Muscle layer of duodenum (tissue), 2 donors: Measurements from ENCODE around the gene CRTAC1.

Experiments used
- H3K27ac ChIP-seq: one replicate; pipeline ENCODE4 v1.7.0; 2013; ENCODE audit warnings: mild to moderate bottlenecking, low read length
- H3K27me3 ChIP-seq: one replicate; pipeline ENCODE4 v1.7.0; 2013; ENCODE audit warnings: low read depth, mild to moderate bottlenecking, control low read depth, low read length
- H3K36me3 ChIP-seq, 2 donors: one replicate each; pipeline ENCODE4 v1.7.0; 2013; ENCODE audit warnings: low read length in 2 of 2, control low read depth in 1 of 2, mild to moderate bottlenecking in 1 of 2; ENCODE audit not compliant: insufficient read depth in 2 of 2, control insufficient read depth in 1 of 2
- H3K4me1 ChIP-seq, 2 donors: one replicate each; pipeline ENCODE4 v1.7.0; 2013; ENCODE audit warnings: low read length in 2 of 2, mild to moderate bottlenecking in 2 of 2, control low read depth in 1 of 2, moderate library complexity in 1 of 2; ENCODE audit not compliant: insufficient read depth in 2 of 2, control insufficient read depth in 1 of 2
- H3K4me3 ChIP-seq, 2 donors: one replicate each; pipeline ENCODE4 v1.7.0; 2013; ENCODE audit warnings: low read length in 2 of 2, low read depth in 1 of 2, mild to moderate bottlenecking in 1 of 2
- H3K9me3 ChIP-seq, 2 donors: one replicate each; pipeline ENCODE4 v1.7.0; 2013; ENCODE audit warnings: low read length in 2 of 2, control low read depth in 1 of 2, mild to moderate bottlenecking in 1 of 2; ENCODE audit not compliant: control insufficient read depth in 1 of 2
- donor health status: healthy.

Gene CRTAC1

GRCh38 chr10:97861924-97862323 is 168.5 kb downstream of the CRTAC1 start:
- H3K27ac ChIP-seq, result no peak overlapping the region
- H3K9me3 ChIP-seq, result no peaks in the 10 kb centered on the region
- H3K4me1 ChIP-seq, result no peaks in the 10 kb centered on the region
- H3K36me3 ChIP-seq, result no peaks in the 10 kb centered on the region
- H3K27me3 ChIP-seq, result peaks cover 4% of the 10 kb centered on the region
- no peak overlapping the region for H3K4me3 ChIP-seq

DNA sequence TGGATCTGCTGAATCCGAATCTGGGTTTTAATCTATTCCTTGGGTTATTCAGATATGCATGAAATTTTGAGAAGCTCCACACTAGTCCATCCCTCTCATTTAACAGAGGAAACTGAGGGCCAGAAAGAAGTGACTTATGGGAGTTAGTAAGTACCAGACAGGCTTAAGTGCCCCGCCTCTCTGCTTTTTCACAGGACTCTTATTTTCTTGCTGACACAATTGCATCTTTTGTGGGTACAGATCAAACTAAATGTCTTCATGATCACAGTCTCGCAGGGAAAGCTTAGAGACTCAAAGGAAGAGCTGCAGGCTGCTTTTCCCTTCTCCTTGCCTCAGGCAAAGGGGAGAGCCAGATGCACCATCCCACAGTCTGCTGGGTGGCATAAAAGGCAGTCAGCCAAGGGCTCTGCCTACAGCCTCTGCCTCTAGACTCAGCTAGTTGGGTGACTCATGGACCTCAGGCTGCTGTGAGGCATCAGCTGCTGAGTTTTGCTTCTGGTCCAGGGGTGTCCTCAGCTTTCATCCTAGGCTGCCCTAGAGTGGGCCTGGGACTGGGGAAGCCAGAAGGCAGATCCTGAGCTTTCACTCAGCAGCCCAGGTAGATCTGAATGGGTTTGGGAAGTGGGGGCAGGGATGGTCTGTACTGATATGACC is 169.2 kb downstream of the CRTAC1 start:
- Histone ChIP-seq H3K9me3 (no peaks in the 10 kb centered on the region), H3K27ac (no peak overlapping the region), H3K4me1 (no peaks in the 10 kb centered on the region), H3K36me3 (no peaks in the 10 kb centered on the region), H3K4me3 (no peak overlapping the region), H3K27me3 (peaks cover 4% of the 10 kb centered on the region)

DNA sequence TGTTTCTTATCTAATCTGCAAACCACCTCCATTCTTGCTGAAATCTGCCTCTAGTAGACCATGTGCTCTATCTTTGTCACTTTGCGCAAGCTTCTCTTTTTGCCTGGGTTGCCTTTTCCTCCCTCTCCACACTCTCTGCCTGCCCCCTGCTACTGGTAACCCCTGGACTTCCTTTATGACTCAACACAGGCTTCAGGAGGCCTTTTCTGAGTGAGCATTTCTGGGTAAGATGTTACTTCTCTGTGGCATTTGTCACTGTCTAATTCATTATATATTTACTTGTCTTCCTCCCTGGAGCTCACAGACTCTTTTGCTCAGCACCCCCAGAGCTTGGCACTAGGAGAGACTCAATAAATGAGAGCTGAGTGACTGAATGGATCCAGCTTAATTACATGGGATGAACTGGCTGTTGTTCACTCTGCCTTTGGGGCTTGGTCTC is 172.4 kb downstream of the CRTAC1 start:
- Histone ChIP-seq H3K9me3 (no peaks in the 10 kb centered on the region), H3K4me1 (no peaks in the 10 kb centered on the region), H3K4me3 (no peak overlapping the region), H3K36me3 (no peaks in the 10 kb centered on the region), H3K27ac (no peak overlapping the region), H3K27me3 (peaks cover 2% of the 10 kb centered on the region)

GRCh38 chr10:97854743-97855142 is 175.7 kb downstream of the CRTAC1 start:
- peaks cover 26% of the 10 kb centered on the region for H3K27me3 ChIP-seq
- no peaks in the 10 kb centered on the region for H3K9me3 ChIP-seq
- peaks cover 0 to 8% of the 10 kb centered on the region in 2 donors for H3K4me1 ChIP-seq
- H3K4me3 ChIP-seq, result no peak overlapping the region
- H3K27ac ChIP-seq, result no peak overlapping the region
- H3K36me3 ChIP-seq, result no peaks in the 10 kb centered on the region

DNA sequence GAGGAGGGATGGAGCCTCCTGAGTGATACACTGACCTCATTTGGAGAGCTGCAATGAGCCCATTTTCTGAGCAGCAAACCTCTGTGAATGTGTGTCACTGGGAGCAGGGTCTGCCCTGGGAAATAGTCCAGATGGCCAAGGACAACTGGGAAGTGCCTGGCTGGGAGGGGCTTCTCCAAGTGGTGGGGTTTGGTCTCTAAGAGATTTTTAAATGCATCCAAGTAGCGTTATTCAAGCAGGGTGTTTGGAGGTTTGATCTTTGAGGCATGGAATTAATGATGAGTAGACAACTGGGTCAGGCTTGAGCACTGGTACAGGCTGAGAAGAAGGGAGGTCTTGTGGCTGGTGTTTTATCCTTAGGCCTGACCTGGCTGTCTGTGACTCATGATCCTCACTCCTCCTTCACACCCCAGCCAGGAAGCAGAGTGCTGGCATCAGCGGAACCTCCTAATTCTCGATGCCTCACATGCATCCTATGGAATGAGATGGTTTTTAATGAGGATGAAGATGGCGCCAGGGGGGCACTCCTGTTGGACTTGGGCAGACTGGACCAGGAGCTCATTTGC is 177.5 kb downstream of the CRTAC1 start:
- Histone ChIP-seq H3K4me1 (peaks cover 0 to 8% of the 10 kb centered on the region in 2 donors), H3K27me3 (peaks cover 30% of the 10 kb centered on the region), H3K4me3 (no peak overlapping the region), H3K36me3 (no peaks in the 10 kb centered on the region), H3K27ac (no peak overlapping the region), H3K9me3 (no peaks in the 10 kb centered on the region)

DNA sequence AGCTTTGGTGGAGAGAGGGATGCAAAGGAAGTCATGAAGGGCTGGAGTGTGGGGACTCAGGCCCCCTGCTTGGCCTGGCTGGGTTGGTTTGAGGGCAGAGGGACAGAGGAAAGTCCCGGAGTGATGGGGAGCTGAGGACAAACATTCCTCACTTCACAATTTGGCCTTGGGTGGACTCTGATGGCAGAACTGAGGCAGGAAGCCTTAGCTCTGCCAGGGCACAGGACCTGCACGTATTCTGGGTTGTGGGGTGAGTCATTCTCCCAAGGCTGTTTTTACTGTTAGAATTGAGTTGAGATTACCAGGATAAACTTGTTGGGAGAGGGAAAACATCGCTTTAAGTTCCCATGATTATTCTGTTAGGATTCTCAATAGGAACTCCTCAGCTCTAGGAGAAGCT is 178.1 kb downstream of the CRTAC1 start:
- Histone ChIP-seq H3K4me1 (peaks cover 0 to 8% of the 10 kb centered on the region in 2 donors), H3K27me3 (peaks cover 30% of the 10 kb centered on the region), H3K27ac (no peak overlapping the region), H3K36me3 (no peaks in the 10 kb centered on the region), H3K4me3 (no peak overlapping the region), H3K9me3 (no peaks in the 10 kb centered on the region)

DNA sequence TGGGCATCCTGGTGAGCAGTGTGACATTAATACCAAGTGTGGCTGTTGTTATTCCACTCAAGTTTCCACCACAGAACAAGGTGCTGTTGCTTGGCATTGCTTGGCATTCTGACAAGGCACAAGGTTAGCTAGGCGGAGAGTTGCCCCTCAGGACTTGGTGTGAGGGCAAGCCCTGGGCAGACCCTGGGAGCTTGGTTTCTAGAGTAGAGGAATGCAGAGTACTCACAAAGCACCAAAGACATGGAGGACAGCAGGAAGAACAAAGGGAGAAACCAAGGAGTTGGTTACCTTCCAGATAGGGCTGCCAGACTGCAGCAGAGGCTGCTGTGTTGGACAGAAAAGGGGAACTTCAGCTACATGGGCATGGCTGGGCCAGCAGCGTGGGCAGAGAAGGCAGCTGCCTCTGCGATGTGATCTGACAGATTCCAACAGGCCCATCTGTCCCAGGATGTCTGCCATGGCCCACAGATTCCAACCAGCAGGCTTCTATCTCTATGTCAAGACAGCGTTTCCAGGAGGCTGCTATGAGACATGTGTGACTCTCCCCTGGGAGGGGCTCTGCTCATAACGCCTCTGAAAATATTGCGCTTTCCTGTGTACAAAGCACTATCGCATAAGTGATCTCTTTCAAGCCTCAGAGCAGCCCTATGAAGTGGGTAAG is 178.9 kb downstream of the CRTAC1 start:
- peaks cover 0 to 8% of the 10 kb centered on the region in 2 donors for H3K4me1 ChIP-seq
- no peak overlapping the region for H3K4me3 ChIP-seq
- peaks cover 30% of the 10 kb centered on the region for H3K27me3 ChIP-seq
- no peak overlapping the region for H3K27ac ChIP-seq
- no peaks in the 10 kb centered on the region for H3K36me3 ChIP-seq
- H3K9me3 ChIP-seq, result no peaks in the 10 kb centered on the region

DNA sequence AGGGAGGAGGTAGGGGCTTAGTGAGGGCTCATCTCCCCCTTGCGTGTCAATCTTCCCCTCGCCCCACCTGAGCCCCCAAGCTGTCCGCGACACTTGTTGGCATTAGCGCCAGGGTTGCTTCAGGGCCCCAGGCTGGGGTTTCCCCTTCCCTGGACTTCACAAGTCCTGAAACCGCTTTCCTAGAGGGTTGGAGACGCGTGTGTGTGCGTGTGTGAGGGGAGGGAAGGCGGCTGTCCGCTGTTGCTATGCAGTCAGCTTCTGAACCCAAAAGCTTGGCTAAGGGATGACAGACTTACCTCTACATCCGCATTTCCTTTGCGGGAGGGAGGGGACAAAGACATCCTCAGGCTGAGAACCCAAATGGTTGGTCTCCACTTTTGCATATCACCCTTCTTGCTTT is 180.0 kb downstream of the CRTAC1 start:
- peaks cover 0 to 8% of the 10 kb centered on the region in 2 donors for H3K4me1 ChIP-seq
- H3K4me3 ChIP-seq, result peak overlapping the region in 1 of 2 donors; percentile 45
- no peaks in the 10 kb centered on the region for H3K36me3 ChIP-seq
- no peak overlapping the region for H3K27ac ChIP-seq
- H3K9me3 ChIP-seq, result no peaks in the 10 kb centered on the region
- H3K27me3 ChIP-seq, result peaks cover 30% of the 10 kb centered on the region

DNA sequence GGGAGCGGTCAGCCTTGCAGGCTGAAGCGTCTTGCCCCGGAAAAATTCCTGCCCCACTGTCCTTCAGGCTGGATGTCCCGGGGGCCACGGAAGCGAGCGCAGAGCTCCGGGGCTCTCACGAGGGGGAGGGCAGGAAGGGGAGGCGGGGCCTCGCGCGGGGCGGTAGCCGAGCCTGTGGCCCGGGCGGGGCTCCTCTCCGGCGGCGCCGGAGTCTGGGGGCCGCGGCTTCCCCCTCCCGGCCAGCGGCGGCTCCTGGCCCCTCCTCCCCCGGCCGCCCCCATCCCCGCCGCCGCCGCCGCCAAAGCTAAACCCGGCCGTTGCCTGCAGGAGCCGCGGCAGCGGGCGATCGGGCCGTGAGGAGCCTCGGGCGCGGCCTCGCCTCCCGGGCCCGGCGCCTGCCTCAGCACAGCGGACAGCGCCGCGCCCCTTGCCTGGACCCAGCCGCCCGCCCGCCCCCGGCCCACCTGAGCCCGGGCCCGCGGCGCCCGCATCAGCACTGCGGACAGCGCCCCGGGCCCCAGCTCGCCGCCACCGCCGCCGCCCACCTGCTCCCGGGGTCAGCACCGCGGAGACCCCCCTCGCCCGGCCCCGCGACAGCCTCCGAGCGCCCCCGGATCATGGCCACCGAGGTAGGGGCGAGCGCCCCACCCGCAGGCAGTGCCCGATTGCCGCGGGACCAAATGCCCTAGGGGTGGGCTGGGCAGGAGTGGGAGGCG is 180.6 kb downstream of the CRTAC1 start, which contains the start of gene GOLGA7B:
TSS of gene GOLGA7B (plus strand) at position 157 of the 716 bp plus-strand sequence. CDS start at position 618, 461 bp downstream.
- H3K27ac ChIP-seq, result no peak within 1 kb of the TSS
- H3K4me3 ChIP-seq, result peak within 1 kb of the TSS; percentile 48 to 59
- no peaks in the 10 kb centered on the region for H3K36me3 ChIP-seq
- H3K9me3 ChIP-seq, result no peaks in the 10 kb centered on the region
- H3K27me3 ChIP-seq, result peaks cover 30% of the 10 kb centered on the region
- peaks cover 0 to 8% of the 10 kb centered on the region in 2 donors for H3K4me1 ChIP-seq

DNA sequence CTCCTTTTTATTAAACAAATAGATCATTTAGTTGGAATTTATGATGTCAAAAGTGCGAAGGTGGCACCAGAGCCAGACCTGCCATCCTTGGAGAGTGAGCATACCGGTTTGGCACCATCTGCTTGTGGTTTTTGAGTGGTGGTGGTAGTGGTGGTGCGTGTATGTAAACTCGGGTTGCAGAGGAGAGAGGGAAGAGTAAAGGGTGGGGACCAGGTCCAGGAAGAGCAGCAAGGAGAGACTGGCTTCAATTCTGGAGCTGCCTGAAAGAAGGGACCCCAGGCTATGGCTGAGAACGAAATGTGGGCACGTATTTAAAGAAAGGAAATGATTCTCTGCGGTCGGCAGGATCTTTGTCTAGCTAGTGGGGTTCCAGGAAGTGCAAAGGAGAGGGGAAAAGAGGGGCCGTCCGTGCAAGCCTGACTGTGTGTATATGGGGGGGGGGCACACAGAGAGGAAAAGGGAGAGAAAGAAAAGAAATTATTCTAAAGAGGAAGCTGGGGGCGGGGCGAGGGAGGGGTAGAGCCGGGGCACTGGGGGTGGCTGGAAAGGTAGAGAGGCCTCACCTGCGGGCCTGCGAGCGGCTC is 181.2 kb downstream of the CRTAC1 start:
- peak overlapping the region; percentile 48 to 59 for H3K4me3 ChIP-seq
- no peak overlapping the region for H3K27ac ChIP-seq
- peaks cover 0 to 8% of the 10 kb centered on the region in 2 donors for H3K4me1 ChIP-seq
- peaks cover 30% of the 10 kb centered on the region for H3K27me3 ChIP-seq
- H3K9me3 ChIP-seq, result no peaks in the 10 kb centered on the region
- H3K36me3 ChIP-seq, result no peaks in the 10 kb centered on the region

GRCh38 chr10:97844678-97845077 is 185.7 kb downstream of the CRTAC1 start:
- no peak overlapping the region for H3K27ac ChIP-seq
- peaks cover 5 to 6% of the 10 kb centered on the region in 2 donors for H3K4me1 ChIP-seq
- H3K36me3 ChIP-seq, result no peaks in the 10 kb centered on the region
- H3K4me3 ChIP-seq, result no peak overlapping the region
- H3K9me3 ChIP-seq, result no peaks in the 10 kb centered on the region
- peaks cover 4% of the 10 kb centered on the region for H3K27me3 ChIP-seq
